ENCODE data around the gene VPS13A. TPM values are rescaled to one million over a fixed set of nuclear protein-coding genes. Genes with fewer than 3 reads are reported as not detected.

Gene VPS13A
- total RNA-seq, 4 donors from 2014 or later, result 24.6 to 31.0 (median 27.6) TPM

- 98% methylated on average over 3 of the region's 3 CpGs for WGBS, 2 donors
- peaks cover 0 to 22% (median 0%) of the 10 kb centered on the region in 3 donors for H3K36me3 ChIP-seq
Observed at GRCh38 chr9:77374266-77374665, 196.9 kb downstream of the VPS13A start.

DNA sequence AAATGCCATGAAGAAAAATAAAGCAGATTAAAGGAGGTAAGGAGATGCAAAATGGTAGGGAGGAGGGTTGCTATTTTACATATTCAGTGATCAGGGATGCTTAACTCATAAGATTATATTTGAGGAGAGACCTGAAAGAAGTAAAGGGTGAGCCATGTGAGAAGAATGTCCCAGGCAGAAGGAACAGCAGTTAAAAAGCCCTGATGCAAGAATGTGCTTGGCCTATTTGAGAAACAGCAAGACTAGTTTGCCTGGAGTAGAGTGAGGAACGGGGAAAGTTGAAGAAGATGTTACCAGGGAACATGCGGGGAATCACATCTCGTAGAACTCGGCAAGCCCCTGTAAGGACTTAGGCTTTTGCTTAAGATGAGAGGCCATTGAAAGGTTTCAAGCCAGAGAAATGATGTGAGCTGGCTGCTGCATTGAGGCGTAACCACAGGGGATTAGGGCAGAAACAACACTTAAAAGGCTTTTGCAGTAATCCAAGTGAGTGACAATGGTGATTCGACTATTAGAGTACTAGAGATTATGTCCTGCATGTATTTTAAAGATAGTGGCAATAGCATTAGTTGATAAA is 198.7 kb downstream of the VPS13A start:
- DNase-seq (ENCODE audit: low spot score in 2 of 2), result no peak
- H3K36me3 ChIP-seq, result peaks cover 0 to 14% (median 0%) of the 10 kb centered on the region in 3 donors
- no peak overlapping the region for H3K27ac ChIP-seq
- 92 to 93% methylated on average over 6 of the region's 6 CpGs for WGBS, 2 donors
- no peaks in the 10 kb centered on the region for H3K9me3 ChIP-seq
- TF ChIP-seq EP300 (IDR thresholded peaks at IDR 0.05), result no peak
- TF ChIP-seq POLR2A (IDR thresholded peaks at IDR 0.05), result no peak
- no peak for TF ChIP-seq CTCF (IDR thresholded peaks at IDR 0.05)
- H3K4me3 ChIP-seq, result no peak overlapping the region
- no peaks in the 10 kb centered on the region for H3K4me1 ChIP-seq
- no peaks in the 10 kb centered on the region for H3K27me3 ChIP-seq

More at GRCh38 chr9:77374266-77374665, 196.9 kb downstream of the VPS13A start:
- H3K4me1 ChIP-seq, result no peaks in the 10 kb centered on the region
- DNase-seq (ENCODE audit: low spot score in 2 of 2), result no peak
- H3K9me3 ChIP-seq, result no peaks in the 10 kb centered on the region
- TF ChIP-seq POLR2A (IDR thresholded peaks at IDR 0.05), result no peak
- no peak for TF ChIP-seq CTCF (IDR thresholded peaks at IDR 0.05)
- TF ChIP-seq EP300 (IDR thresholded peaks at IDR 0.05), result no peak
- no peak overlapping the region for H3K27ac ChIP-seq
- H3K4me3 ChIP-seq, result no peak overlapping the region
- H3K27me3 ChIP-seq, result no peaks in the 10 kb centered on the region

DNA sequence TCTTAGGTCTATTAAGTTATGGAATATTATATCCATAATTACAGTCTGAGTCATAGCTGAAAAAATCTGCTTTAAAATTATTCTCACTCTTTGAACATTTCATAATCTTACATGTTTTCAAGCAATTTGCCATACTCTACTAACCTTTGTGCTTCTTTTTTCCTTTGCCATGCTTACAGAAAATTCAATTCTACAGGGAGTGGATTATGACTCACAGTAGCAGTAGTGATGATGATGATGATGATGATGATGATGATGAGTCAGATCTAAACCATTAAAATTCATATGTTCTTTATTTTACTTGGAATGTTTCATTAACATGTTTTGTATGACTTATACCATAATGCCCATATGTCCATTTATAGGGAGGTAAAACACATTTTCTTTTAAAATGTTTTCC is 207.1 kb downstream of the VPS13A start:
- Histone ChIP-seq H3K27ac (no peak overlapping the region), H3K4me1 (no peaks in the 10 kb centered on the region), H3K36me3 (peaks cover 0 to 26% (median 0%) of the 10 kb centered on the region in 3 donors), H3K27me3 (no peaks in the 10 kb centered on the region), H3K4me3 (no peak overlapping the region), H3K9me3 (no peaks in the 10 kb centered on the region)
- DNase-seq (ENCODE audit: low spot score in 2 of 2), result no peak
- TF ChIP-seq CTCF (IDR thresholded peaks at IDR 0.05), result no peak
- no peak for TF ChIP-seq EP300 (IDR thresholded peaks at IDR 0.05)
- TF ChIP-seq POLR2A (IDR thresholded peaks at IDR 0.05), result no peak

- no peaks in the 10 kb centered on the region for H3K27me3 ChIP-seq
- TF ChIP-seq POLR2A (IDR thresholded peaks at IDR 0.05) (no peak), EP300 (IDR thresholded peaks at IDR 0.05) (no peak), CTCF (IDR thresholded peaks at IDR 0.05) (no peak)
Observed at GRCh38 chr9:77386187-77386586, 208.9 kb downstream of the VPS13A start.

GRCh38 chr9:77391834-77392233 is 214.5 kb downstream of the VPS13A start:
- H3K4me1 ChIP-seq, result no peaks in the 10 kb centered on the region
- WGBS, 2 donors, result 84 to 96% methylated on average over 3 of the region's 3 CpGs
- no peak overlapping the region for H3K4me3 ChIP-seq
- no peak overlapping the region for H3K27ac ChIP-seq
- peaks cover 0 to 20% (median 0%) of the 10 kb centered on the region in 3 donors for H3K36me3 ChIP-seq
- no peak for TF ChIP-seq POLR2A (IDR thresholded peaks at IDR 0.05)
- no peak for TF ChIP-seq EP300 (IDR thresholded peaks at IDR 0.05)
- no peak for TF ChIP-seq CTCF (IDR thresholded peaks at IDR 0.05)
- no peak for DNase-seq (ENCODE audit: low spot score in 2 of 2)
- no peaks in the 10 kb centered on the region for H3K9me3 ChIP-seq
- H3K27me3 ChIP-seq, result no peaks in the 10 kb centered on the region

More at GRCh38 chr9:77386187-77386586, 208.9 kb downstream of the VPS13A start:
- WGBS, 2 donors, result 35 to 92% methylated on average over 1 of the region's 1 CpG
- H3K9me3 ChIP-seq, result no peaks in the 10 kb centered on the region
- peaks cover 0 to 31% (median 0%) of the 10 kb centered on the region in 3 donors for H3K36me3 ChIP-seq
- no peak overlapping the region for H3K4me3 ChIP-seq
- no peak for DNase-seq (ENCODE audit: low spot score in 2 of 2)
- no peaks in the 10 kb centered on the region for H3K4me1 ChIP-seq
- H3K27ac ChIP-seq, result no peak overlapping the region

Data from tibial nerve (tissue), 4 donors.